K562 (cell line): ENCODE results near the gene SNX33. TPM values are rescaled to one million over a fixed set of nuclear protein-coding genes. Genes with fewer than 3 reads are reported as not detected.
A peak's percentile ranks its signal among the peaks of the same experiment; 100 is the strongest.

ENCODE experiments used
- ATF1 ChIP-seq, 2 experiments: fragments of 450-650 bp in 1 of 2; IDR thresholded peaks; 2 replicates each; pipeline ENCODE4 v1.6.1; 2016; ENCODE audit warnings: missing compliant biosample characterization in 1 of 2, missing genetic modification characterization in 1 of 2
- CUX1 ChIP-seq: fragments of 200-800 bp; sonication (Bioruptor generic); IDR thresholded peaks from 2 replicates; pipeline ENCODE4 v1.6.1; 2016; ENCODE audit warnings: missing genetic modification characterization, missing compliant biosample characterization
- ELK3 ChIP-seq: fragments of 450-650 bp; formaldehyde crosslinking; IDR thresholded peaks from 2 replicates; pipeline ENCODE4 v1.4.0; 2020; ENCODE audit warnings: mild to moderate bottlenecking
- HNRNPUL1 ChIP-seq: fragments of 200-400 bp; formaldehyde crosslinking; IDR thresholded peaks from 2 replicates; pipeline ENCODE4 v1.6.1; 2017; ENCODE audit warnings: low read length
- ILF3 ChIP-seq: fragments of 450-650 bp; IDR thresholded peaks from 2 replicates; pipeline ENCODE4 v1.6.1; 2018; ENCODE audit warnings: antibody characterized with exemption, mild to moderate bottlenecking, moderate library complexity, borderline replicate concordance
- PHB ChIP-seq: fragments of 250-450 bp; sonication (Bioruptor Pico); IDR thresholded peaks from 2 replicates; pipeline ENCODE4 v1.5.0; 2021
- PHF8 ChIP-seq: fragments of 200-600 bp; sonication (generic); IDR thresholded peaks from 2 replicates; pipeline ENCODE4 v1.6.1; 2012; ENCODE audit warnings: mixed run types, mild to moderate bottlenecking, inconsistent platforms, low read length, moderate library complexity, borderline replicate concordance
- POLR2A ChIP-seq: fragments of 450-650 bp; conservative IDR thresholded peaks from 2 replicates; pipeline ENCODE4 v1.6.1; 2016
- POLR2AphosphoS5 ChIP-seq: IDR thresholded peaks from 2 replicates; pipeline ENCODE4 v1.6.1; 2011; ENCODE audit warnings: mild to moderate bottlenecking, low read depth, low read length, moderate library complexity; ENCODE audit not compliant: control insufficient read depth, insufficient read depth
- RB1 ChIP-seq: fragments of 450-650 bp; IDR thresholded peaks from 2 replicates; pipeline ENCODE4 v1.6.1; 2017; ENCODE audit warnings: low read depth, mild to moderate bottlenecking
- SMAD4 ChIP-seq: fragments of 250-450 bp; sonication (Bioruptor Pico); conservative IDR thresholded peaks from 2 replicates; pipeline ENCODE4 v1.8.0; 2021; ENCODE audit warnings: inconsistent platforms, mild to moderate bottlenecking, moderate library complexity
- TAF15 ChIP-seq: fragments of 200-400 bp; formaldehyde crosslinking; IDR thresholded peaks from 2 replicates; pipeline ENCODE4 v1.6.1; 2017; ENCODE audit warnings: mild to moderate bottlenecking, low read depth, low read length, moderate library complexity
- TCF3 ChIP-seq: sonication (generic); formaldehyde crosslinking; IDR thresholded peaks from 2 replicates; pipeline ENCODE4 v1.4.0; 2020; ENCODE audit warnings: mild to moderate bottlenecking, missing genetic modification reagents
- TCFL5 ChIP-seq: fragments of 250-450 bp; sonication (Bioruptor Pico); conservative IDR thresholded peaks from 2 replicates; pipeline ENCODE4 v1.6.1; 2021; ENCODE audit warnings: mild to moderate bottlenecking, moderate library complexity, matching md5 sums
- THRA ChIP-seq: fragments of 450-650 bp; IDR thresholded peaks from 2 replicates; pipeline ENCODE4 v1.6.1; 2017; ENCODE audit warnings: mild to moderate bottlenecking, moderate library complexity
- TRIM28 ChIP-seq: fragments of 450-650 bp; IDR thresholded peaks from 2 replicates; pipeline ENCODE4 v1.6.1; 2017
- ZNF395 ChIP-seq: fragments of 200-800 bp; sonication (Bioruptor generic); IDR thresholded peaks from 2 replicates; pipeline ENCODE4 v1.6.1; 2017; ENCODE audit warnings: missing genetic modification characterization, missing compliant biosample characterization
- ZNF551 ChIP-seq: fragments of 250-450 bp; sonication (Bioruptor Pico); IDR thresholded peaks from 2 replicates; pipeline ENCODE4 v1.5.0; 2021; ENCODE audit warnings: mild to moderate bottlenecking, moderate library complexity
- ZNF707 ChIP-seq: fragments of 250-450 bp; sonication (Bioruptor Pico); conservative IDR thresholded peaks from 2 replicates; pipeline ENCODE4 v1.8.0; 2022; ENCODE audit warnings: inconsistent platforms, mild to moderate bottlenecking, moderate library complexity
- ZNF764 ChIP-seq: fragments of 250-450 bp; sonication (Bioruptor Pico); IDR thresholded peaks from 2 replicates; pipeline ENCODE4 v1.4.0; 2020; ENCODE audit warnings: low read depth, mild to moderate bottlenecking, moderate library complexity
- polyA plus RNA-seq, 8 experiments: library from polyadenylated mRNA; depleted of rRNA in 4 of 8; stranded (reverse) in 5 of 8; unstranded in 3 of 8; fragments of >200 nt; fragmentation: Nextera tagmentation in 2 of 8; fragmentation: Illumina TruSeq in 1 of 8; extraction: Ambion mirVana in 2 of 8; extraction: Trizol in 1 of 8; gene quantifications; 2 replicates each; pipeline versions ENCODE4 v1.2.1 to v1.2.3, GENCODE V29; 2011 to 2014; ENCODE audit warnings: inconsistent platforms in 1 of 8, missing spikeins in 1 of 8
- total RNA-seq, 7 experiments: library from RNA; depleted of rRNA in 6 of 7; stranded (reverse); fragments of >200 nt in 6 of 7; fragmentation: Illumina TruSeq in 2 of 7; extraction: Trizol in 2 of 7; gene quantifications; 2 replicates each; pipeline versions ENCODE4 v1.2.1 to v1.2.3, GENCODE V29; 2011 to 2021; ENCODE audit warnings: low replicate concordance in 1 of 7

Gene SNX33
- total and polyA plus RNA-seq, 9 of the 15 experiments (the other 6 are each of a cell fraction or from before 2014, with no cell fraction given) = 1.4 to 14.1 (median 8.2) TPM

- TF ChIP-seq POLR2AphosphoS5 = peak; percentile 91
- TF ChIP-seq ELK3 (CRISPR knock-in tag) = no peak
- TF ChIP-seq PHF8 = peak; percentile 99; the same call in 1 of the 2 replicates
- no peak for TF ChIP-seq PHB (CRISPR knock-in tag)
- no peak for TF ChIP-seq ZNF551 (CRISPR knock-in tag)
- TF ChIP-seq SMAD4 (CRISPR knock-in tag) = no peak
- TF ChIP-seq THRA = no peak
- TF ChIP-seq POLR2A = peak; percentile 98
- TF ChIP-seq TAF15 = no peak
- peak; percentile 1; the same call in 1 of the 2 replicates for TF ChIP-seq ATF1 (CRISPR knock-in tag; IDR thresholded peaks at IDR 0.05)
- peak; percentile 85 for TF ChIP-seq ATF1 (tag; IDR thresholded peaks at IDR 0.05)
- no peak for TF ChIP-seq ILF3
- no peak for TF ChIP-seq HNRNPUL1
- peak; percentile 31 for TF ChIP-seq TCF3 (CRISPR knock-in tag)
- no peak for TF ChIP-seq TRIM28
- no peak for TF ChIP-seq ZNF764
- peak; percentile 21; the same call in 1 of the 2 replicates for TF ChIP-seq ZNF395 (CRISPR knock-in tag)
- no peak; the same call in 1 of the 2 replicates for TF ChIP-seq RB1
- TF ChIP-seq ZNF707 (CRISPR knock-in tag) = no peak
- TF ChIP-seq CUX1 = no peak
- TF ChIP-seq TCFL5 = no peak
These were observed 7.8 kb upstream of the SNX33 start, which contains the start of gene IMP3 (continued) for GRCh38 chr15:75639709-75640482.
